ENCODE results near the gene SEZ6L2. TPM values are rescaled to one million over a fixed set of nuclear protein-coding genes. Genes with fewer than 3 reads are reported as not detected.

The SEZ6L2 gene
- total RNA-seq, 1 donor from 2014 or later, result 13.2 TPM

DNA sequence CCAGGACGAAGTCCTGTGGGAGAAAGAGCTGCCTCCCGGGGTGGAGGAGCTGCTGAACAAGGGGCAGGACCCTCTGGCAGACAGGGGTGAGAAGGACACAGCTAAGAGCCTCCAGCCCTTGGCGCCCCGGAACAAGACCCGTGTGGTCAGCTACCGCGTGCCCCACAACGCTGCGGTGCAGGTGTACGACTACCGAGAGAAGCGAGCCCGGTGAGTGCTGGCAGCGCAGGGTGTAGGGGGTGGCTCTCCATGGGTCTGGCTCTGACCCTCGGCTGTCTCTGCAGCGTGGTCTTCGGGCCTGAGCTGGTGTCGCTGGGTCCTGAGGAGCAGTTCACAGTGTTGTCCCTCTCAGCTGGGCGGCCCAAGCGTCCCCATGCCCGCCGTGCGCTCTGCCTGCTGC, 57.7 kb downstream of the SEZ6L2 start:
- TF ChIP-seq, protein P1, sequence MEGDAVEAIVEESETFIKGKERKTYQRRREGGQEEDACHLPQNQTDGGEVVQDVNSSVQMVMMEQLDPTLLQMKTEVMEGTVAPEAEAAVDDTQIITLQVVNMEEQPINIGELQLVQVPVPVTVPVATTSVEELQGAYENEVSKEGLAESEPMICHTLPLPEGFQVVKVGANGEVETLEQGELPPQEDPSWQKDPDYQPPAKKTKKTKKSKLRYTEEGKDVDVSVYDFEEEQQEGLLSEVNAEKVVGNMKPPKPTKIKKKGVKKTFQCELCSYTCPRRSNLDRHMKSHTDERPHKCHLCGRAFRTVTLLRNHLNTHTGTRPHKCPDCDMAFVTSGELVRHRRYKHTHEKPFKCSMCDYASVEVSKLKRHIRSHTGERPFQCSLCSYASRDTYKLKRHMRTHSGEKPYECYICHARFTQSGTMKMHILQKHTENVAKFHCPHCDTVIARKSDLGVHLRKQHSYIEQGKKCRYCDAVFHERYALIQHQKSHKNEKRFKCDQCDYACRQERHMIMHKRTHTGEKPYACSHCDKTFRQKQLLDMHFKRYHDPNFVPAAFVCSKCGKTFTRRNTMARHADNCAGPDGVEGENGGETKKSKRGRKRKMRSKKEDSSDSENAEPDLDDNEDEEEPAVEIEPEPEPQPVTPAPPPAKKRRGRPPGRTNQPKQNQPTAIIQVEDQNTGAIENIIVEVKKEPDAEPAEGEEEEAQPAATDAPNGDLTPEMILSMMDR (IDR thresholded peaks at IDR 0.05; ENCODE audit: unreplicated experiment), result no peak
- Mint-ChIP-seq H3K36me3 (ENCODE audit: insufficient read depth) (no peaks in the 10 kb centered on the region), H3K27me3 (no peaks in the 10 kb centered on the region), H3K9me3 (ENCODE audit: low read depth) (no peaks in the 10 kb centered on the region), H3K27ac (no peak overlapping the region), H3K4me3 (ENCODE audit: low read depth) (no peak overlapping the region), H3K4me1 (ENCODE audit: low read depth) (no peaks in the 10 kb centered on the region)
- DNase-seq (ENCODE audit: low spot score, unreplicated experiment), result no peak

DNA sequence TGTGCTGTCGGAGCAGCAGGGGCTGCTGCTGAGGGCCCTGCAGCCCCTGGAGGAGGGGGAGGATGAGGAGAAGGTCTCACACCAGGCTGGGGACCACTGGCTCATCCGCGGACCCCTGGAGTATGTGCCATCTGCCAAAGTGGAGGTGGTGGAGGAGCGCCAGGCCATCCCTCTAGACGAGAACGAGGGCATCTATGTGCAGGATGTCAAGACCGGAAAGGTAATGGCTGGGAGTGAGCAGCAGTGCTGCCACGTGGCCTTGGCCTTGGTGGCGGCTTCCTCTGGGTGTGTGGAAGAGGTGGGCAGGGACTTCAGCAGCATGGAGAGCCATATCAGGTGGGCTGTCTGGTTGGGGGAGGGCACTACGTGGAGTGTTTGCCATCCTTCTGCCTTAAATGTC, 59.1 kb downstream of the SEZ6L2 start:
- H3K36me3 Mint-ChIP-seq (ENCODE audit: insufficient read depth), result no peaks in the 10 kb centered on the region
- TF ChIP-seq, protein P1 (IDR thresholded peaks at IDR 0.05; ENCODE audit: unreplicated experiment), result no peak

GRCh38 chr16:29839822-29840221, 59.5 kb downstream of the SEZ6L2 start:
- TF ChIP-seq, protein P1 (IDR thresholded peaks at IDR 0.05; ENCODE audit: unreplicated experiment), result no peak
- H3K27ac Mint-ChIP-seq, result no peak overlapping the region

More for the DNA sequence above, 59.1 kb downstream of the SEZ6L2 start:
- no peaks in the 10 kb centered on the region for H3K9me3 Mint-ChIP-seq (ENCODE audit: low read depth)
- no peak overlapping the region for H3K4me3 Mint-ChIP-seq (ENCODE audit: low read depth)
- no peak for DNase-seq (ENCODE audit: low spot score, unreplicated experiment)
- H3K27ac Mint-ChIP-seq, result no peak overlapping the region
- H3K27me3 Mint-ChIP-seq, result no peaks in the 10 kb centered on the region
- no peaks in the 10 kb centered on the region for H3K4me1 Mint-ChIP-seq (ENCODE audit: low read depth)

DNA sequence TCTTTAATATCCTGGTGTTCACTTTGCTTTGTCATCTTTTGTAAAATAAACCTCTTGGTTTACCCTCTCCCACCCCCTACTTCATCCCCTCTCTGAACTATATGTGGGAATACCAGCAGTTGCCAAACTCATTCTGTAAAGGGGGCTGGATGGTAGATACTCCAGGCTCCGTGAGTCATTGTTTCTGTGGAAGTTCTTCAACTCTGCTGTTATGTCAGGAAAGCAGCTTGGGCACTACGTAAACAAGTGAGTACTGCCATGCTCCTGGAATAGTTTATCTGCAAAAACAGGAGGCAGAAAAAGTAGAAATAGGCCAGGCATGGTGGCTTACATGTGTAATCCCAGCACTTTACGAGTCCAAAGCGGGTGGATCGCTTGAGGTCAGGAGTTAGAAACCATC, 61.5 kb downstream of the SEZ6L2 start:
- Mint-ChIP-seq H3K27ac (no peak overlapping the region), H3K27me3 (no peaks in the 10 kb centered on the region), H3K36me3 (ENCODE audit: insufficient read depth) (no peaks in the 10 kb centered on the region), H3K9me3 (ENCODE audit: low read depth) (no peaks in the 10 kb centered on the region), H3K4me1 (ENCODE audit: low read depth) (no peaks in the 10 kb centered on the region), H3K4me3 (ENCODE audit: low read depth) (no peak overlapping the region)
- TF ChIP-seq, protein P1 (IDR thresholded peaks at IDR 0.05; ENCODE audit: unreplicated experiment), result no peak
- DNase-seq (ENCODE audit: low spot score, unreplicated experiment), result no peak

More at GRCh38 chr16:29839822-29840221, 59.5 kb downstream of the SEZ6L2 start:
- no peaks in the 10 kb centered on the region for H3K4me1 Mint-ChIP-seq (ENCODE audit: low read depth)
- no peaks in the 10 kb centered on the region for H3K36me3 Mint-ChIP-seq (ENCODE audit: insufficient read depth)
- no peak for DNase-seq (ENCODE audit: low spot score, unreplicated experiment)
- no peak overlapping the region for H3K4me3 Mint-ChIP-seq (ENCODE audit: low read depth)
- H3K27me3 Mint-ChIP-seq, result no peaks in the 10 kb centered on the region
- no peaks in the 10 kb centered on the region for H3K9me3 Mint-ChIP-seq (ENCODE audit: low read depth)

- DNase-seq (ENCODE audit: low spot score, unreplicated experiment), result no peak
- no peak overlapping the region for H3K4me3 Mint-ChIP-seq (ENCODE audit: low read depth)
These were observed 62.7 kb downstream of the SEZ6L2 start for GRCh38 chr16:29836623-29837022.

More at GRCh38 chr16:29836623-29837022, 62.7 kb downstream of the SEZ6L2 start:
- no peaks in the 10 kb centered on the region for H3K27me3 Mint-ChIP-seq
- no peak overlapping the region for H3K27ac Mint-ChIP-seq
- H3K4me1 Mint-ChIP-seq (ENCODE audit: low read depth), result no peaks in the 10 kb centered on the region
- H3K36me3 Mint-ChIP-seq (ENCODE audit: insufficient read depth), result no peaks in the 10 kb centered on the region
- no peaks in the 10 kb centered on the region for H3K9me3 Mint-ChIP-seq (ENCODE audit: low read depth)
- TF ChIP-seq, protein P1 (IDR thresholded peaks at IDR 0.05; ENCODE audit: unreplicated experiment), result no peak

Data from progenitor cell of endocrine pancreas (in vitro differentiated cells).